ENCODE measurements around the gene FBXO4.

DNA sequence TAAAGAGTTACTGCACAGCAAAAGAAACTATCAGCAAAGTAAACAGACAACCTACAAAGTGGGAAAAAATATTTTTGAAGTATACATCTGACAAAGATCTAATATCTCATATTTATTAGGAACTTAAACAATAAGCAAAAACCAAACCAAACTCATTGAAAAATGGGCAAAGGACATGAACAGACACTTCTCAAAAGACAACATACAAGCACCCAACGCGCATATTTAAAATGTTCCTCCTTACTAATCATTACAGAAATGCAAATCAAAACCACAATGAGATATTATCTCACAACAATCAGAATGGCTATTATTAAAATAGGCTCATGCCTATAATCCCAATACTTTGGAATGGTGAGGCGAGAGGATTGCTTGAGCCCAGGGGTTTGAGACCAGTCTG, 48.0 kb downstream of the FBXO4 start:
- no peak for TF ChIP-seq GLI4 (tag by site-specific recombination; IDR thresholded peaks at IDR 0.05)
- no peak for TF ChIP-seq ZNF701 (tag by site-specific recombination; IDR thresholded peaks at IDR 0.05)
- TF ChIP-seq ZNF76 (tag by site-specific recombination; IDR thresholded peaks at IDR 0.05; ENCODE audit: borderline replicate concordance, low read depth): no peak
- no peak for TF ChIP-seq ZNF362 (tag by site-specific recombination; IDR thresholded peaks at IDR 0.05)
- TF ChIP-seq CTCF (tag by site-specific recombination; IDR thresholded peaks at IDR 0.05): no peak
- TF ChIP-seq ZNF280D (tag by site-specific recombination; IDR thresholded peaks at IDR 0.05): no peak
- TF ChIP-seq, protein P1, sequence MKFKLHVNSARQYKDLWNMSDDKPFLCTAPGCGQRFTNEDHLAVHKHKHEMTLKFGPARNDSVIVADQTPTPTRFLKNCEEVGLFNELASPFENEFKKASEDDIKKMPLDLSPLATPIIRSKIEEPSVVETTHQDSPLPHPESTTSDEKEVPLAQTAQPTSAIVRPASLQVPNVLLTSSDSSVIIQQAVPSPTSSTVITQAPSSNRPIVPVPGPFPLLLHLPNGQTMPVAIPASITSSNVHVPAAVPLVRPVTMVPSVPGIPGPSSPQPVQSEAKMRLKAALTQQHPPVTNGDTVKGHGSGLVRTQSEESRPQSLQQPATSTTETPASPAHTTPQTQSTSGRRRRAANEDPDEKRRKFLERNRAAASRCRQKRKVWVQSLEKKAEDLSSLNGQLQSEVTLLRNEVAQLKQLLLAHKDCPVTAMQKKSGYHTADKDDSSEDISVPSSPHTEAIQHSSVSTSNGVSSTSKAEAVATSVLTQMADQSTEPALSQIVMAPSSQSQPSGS (tag by site-specific recombination; IDR thresholded peaks at IDR 0.05; ENCODE audit: low read depth): no peak
- no peak for TF ChIP-seq IKZF3 (tag by site-specific recombination; IDR thresholded peaks at IDR 0.05)
- no peak for TF ChIP-seq TCF7L2 (IDR thresholded peaks at IDR 0.05; ENCODE audit: borderline replicate concordance, low read depth, low read length)
- no peak for TF ChIP-seq ZBTB21 (tag by site-specific recombination; IDR thresholded peaks at IDR 0.05)
- TF ChIP-seq TRIM28 (IDR thresholded peaks at IDR 0.05; ENCODE audit: borderline replicate concordance, low read length): no peak
- TF ChIP-seq ZNF423 (tag by site-specific recombination; IDR thresholded peaks at IDR 0.05): no peak
- TF ChIP-seq ZNF138 (tag by site-specific recombination; IDR thresholded peaks at IDR 0.05; ENCODE audit: borderline replicate concordance): no peak

Data from HEK293 (cell line).